Right lung (tissue), 5 donors: Measurements from ENCODE around the gene SEC16A. TPM values are rescaled to one million over a fixed set of nuclear protein-coding genes. Genes with fewer than 3 reads are reported as not detected.
A peak's percentile ranks its signal among the peaks of the same experiment; 100 is the strongest.

Experiments
- DNase-seq, 2 donors: peaks; one replicate each; pipeline ENCODE4 v3.0.0-alpha.2; 2013
- polyA plus RNA-seq, 5 donors: library from polyadenylated mRNA; unstranded; fragments of 120-200 nt; gene quantifications; one replicate each; pipeline versions ENCODE4 v1.2.1 to v1.2.3, GENCODE V29; 2013; ENCODE audit warnings: inconsistent platforms in 1 of 5, low replicate concordance in 1 of 5; ENCODE audit not compliant: insufficient read length in 5 of 5, insufficient read depth in 1 of 5

Gene SEC16A
- polyA plus RNA-seq, 5 donors: 42.9 to 65.9 (median 52.9) TPM

DNA sequence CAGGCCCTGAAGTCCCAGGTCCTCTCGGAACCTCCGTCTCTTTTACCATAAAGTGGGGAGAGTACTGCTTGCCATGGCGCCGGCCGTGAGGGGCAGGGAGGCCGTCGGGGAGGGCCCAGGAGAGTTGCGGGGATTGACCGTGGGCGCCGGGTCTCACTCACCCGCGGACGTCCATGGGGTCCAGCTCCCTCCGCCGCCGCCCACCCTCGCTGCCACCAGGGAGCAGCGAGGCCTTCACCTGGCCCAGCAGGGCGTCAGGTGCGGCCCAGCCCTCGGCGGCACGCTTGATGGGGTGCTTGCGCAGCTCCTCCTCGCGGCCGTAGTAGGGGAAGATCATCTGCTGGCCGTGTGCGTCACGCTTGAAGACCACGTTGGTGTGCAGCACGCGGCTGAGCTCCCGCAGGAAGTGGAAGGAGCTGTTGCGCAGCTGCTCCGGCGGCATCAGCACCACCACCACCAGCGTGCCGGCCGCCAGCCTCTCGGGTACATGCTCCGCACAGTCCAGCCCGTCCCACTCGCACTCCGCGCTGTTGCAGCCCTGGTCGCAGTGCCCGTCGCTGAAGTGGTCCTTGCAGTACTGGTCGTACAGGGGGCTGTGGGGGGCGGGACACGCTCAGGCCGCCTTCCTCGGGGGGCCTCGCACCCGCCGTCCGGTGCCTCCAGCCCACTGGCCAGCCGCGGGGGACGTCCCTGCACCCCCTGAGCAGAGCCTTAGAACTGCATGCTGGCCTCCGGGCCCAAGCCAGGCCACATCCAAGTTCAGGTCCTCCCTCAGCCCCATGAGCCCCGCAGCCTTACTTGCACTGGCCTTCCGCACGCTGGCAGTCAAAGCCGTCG, 21.9 kb upstream of the SEC16A start:
- DNase-seq: no peak

DNA sequence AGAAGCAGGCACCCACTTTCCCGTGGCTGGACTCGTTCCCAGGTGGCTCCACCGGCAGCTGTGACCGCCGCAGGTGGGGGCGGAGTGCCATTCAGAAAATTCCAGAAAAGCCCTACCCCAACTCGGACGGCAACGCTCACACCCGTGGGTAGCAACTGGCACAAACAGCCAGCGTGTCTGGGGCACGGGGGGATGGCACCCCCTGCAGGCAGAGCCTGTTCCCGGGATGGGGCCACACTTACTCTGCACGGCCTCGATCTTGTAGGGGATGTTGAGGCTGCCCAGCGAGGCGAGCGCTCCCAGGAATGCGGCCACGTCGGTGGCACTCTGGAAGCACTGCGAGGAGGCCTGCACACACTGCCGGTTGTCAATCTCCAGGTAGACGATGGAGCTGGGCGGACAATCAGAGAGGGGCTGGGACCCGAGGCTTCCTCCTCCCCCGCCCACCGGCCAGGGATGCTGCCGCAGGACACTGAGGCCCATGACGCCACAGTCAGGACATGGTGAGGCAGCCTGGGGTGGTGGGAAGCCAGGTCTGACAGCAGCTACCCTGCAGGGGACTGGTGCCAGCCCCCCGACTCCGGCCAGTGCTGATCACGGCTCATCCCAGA, 20.2 kb upstream of the SEC16A start:
- no peak for DNase-seq

DNA sequence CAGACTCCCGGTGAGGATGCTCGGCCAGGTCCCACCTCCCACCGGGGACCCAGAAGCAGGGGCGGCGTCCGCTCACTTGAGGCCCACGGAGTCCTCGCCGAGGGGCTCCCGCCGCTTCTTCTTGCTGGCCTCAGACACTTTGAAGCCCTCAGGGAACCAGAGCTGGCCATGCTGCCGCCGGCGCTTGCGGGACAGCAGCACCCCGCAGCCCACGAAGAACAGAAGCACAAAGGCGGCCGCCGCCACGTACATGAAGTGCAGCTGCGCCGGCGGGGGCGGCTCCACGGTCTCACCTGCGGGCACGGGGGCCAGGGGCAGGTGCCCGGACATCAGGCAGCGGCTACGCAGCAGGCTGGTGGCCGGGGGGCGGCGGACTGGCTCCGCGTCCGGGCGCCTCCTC, 19.4 kb upstream of the SEC16A start:
- DNase-seq: no peak

DNA sequence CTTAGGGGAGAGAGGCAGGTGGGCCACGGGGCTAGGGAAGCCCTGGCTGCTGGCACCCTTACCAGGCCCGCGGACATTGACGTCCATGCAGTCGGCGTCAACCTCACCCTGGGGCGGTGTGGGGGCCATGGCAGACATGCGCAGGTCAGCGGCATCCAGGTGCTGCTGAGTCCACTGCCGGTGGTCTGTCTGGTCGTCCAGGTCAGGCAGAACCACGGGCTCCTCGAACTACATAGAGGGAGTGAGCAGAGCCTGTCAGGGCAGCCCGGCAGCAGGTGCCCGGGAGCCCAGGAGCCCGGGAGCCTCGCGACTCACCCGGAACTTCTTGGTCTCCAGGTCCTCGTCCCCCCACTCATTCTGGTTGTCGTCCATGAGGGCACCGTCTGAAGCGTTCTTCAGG, 18.8 kb upstream of the SEC16A start:
- DNase-seq: no peak

DNA sequence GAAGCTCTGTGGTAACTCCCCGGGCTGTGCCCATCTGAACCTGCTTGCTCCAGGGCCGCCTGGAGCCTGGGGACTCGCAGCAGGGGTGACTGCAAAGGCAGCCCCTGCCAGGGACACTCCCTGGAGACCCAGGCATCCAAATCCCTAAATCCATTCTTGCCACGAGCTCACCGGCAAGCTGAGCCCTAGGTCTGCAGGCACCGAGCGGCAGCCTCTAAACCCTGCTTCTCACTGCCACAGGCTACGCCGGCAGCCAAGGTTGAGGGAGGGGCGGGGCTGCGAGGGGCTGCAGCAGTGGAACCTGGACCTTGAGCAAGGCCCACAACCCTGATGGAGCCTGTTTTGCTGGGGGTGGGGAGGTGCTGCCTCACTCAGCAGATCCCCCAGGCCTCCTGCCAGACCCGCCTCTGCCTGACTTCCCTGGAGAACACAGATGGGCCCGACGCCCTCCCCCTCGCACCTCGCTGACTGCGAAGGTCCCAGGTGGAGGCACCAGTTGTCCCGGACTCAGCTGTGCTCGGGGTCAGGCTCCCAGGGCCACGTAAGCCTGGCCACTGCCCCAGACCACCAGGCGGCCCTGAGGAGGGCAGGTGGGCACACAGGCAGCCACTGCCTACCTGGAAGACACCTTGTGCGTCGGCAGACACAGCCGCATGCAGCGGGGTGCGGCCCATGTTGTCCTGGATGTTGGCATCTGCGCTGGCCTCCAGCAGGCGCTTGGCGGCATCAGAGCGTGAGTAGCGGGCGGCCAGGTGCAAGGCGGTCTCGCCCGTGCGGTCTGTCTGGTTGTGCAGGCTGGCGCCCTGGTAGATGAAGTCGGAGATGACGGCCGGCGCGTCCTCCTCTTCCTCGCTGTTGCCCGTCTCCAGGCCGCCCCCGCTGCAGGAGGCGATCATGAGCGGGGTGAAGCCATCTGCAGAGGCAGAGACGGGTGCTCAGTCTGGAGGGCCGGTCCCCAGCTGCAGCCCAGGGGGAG, 17.4 kb upstream of the SEC16A start:
- no peak for DNase-seq

DNA sequence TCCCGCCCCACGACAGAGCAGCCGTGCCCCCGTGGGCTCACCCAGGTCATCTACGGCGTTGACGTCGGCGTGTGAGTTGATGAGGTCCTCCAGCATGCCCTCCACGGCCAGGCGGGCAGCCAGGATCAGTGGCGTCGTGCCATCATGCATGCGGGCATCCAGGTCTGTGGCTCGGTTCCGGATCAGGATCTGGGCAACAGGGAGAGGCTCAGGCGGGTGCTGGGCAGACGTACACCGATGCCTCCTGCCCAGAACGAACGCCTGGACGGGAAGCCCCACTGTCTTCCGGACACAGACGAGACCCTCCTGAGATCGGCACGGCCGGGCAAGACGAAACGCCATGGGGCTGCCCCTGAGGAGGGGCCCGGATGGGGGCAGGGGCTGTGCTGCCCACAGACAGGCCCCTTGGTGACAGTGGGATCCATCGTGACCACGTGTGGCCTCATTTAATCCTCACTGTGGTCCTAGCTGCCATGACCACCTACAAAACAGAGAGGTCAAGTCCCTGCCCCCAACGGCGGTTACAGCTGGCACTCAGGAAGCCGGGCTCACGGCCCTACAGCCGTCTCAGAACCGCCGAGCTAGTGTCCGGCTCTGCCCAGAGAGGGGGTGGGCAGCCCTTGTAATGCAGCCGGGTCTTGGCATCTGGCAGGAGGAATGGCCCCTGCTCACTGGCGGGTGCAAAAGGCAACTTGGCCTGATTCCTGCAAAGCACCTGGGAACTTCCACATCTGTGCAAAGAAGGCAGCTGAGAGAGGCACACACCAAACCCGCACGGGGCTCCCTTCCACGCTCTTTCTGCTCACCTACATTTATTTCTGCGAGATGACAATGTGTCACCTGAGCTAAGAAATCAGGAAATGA, 16.5 kb upstream of the SEC16A start:
- no peak for DNase-seq

DNA sequence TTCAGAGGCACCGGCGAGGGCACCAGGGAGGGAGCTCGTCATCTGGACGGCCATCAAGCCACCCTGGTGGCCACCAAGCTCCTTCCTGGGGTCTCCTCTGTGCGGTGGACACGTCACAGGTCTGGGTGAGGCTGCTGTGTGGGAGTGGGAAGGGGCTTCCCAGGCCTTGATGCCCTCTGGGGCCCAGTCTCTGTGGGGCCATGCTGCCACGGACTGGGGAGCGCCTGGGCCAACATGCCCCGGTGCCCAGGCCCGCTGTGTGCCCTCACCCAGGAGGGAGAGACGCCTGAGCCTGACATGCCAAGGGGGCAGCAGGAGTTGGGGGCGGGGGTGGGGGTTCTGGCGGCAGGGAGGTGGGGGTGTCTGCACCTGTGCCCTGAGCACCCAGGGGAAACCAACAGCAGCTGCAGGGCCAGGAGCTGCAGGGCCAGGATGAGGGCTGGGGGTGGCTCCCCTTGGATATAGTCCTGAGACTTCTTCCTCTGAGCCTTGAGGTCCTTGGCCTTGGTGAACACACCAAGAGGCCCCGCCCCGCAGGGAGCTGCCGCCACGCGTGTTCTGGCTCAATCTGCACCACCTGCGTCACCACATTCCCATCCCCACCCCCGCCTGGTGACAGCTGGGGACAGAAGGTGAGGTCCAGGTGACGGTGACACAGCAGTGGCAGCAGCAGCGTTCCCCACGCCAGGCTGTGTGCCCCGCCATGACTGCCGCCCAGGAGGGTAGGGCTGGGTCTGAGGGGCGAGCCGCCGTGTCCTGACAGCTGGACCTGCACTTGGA, 15.3 kb upstream of the SEC16A start:
- no peak for DNase-seq

DNA sequence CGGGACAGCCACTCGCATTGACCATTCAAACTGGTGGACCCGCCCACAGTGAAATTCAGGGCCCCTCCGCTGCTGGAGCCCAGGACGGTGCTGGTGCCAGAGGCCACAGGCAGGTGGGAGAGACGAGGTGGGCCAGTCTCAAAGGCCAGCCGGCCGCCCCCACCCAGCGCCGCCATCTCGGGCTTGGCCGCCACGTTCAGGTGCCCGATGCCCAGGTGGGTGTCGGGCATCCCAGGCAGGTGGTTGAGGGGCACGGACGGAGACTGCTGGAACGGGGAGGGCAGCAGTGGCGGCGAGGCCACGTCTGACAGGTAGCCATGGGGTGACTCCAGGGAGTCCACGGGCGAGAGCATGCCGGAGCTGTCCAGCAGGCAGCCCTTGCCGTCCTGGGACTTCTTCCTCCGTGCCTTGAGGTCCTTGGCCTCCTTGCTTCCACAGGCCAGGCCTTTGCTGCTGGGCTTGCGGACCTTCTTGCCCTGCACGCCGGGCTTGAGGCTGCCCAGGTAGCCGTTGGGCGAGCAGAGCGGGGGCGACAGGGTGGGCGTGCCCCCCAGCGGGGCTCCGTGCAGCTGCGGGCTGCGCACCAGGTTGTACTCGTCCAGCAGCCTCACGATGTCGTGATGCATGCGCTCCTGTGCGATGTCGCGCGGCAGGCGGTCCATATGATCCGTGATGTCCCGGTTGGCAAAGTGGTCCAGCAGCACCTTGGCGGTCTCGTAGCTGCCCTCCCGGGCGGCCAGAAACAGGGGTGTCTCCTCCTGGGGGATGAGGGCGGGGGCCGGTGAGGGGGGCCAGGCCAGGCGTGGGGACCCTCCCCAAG, 14.2 kb upstream of the SEC16A start:
- no peak for DNase-seq

DNA sequence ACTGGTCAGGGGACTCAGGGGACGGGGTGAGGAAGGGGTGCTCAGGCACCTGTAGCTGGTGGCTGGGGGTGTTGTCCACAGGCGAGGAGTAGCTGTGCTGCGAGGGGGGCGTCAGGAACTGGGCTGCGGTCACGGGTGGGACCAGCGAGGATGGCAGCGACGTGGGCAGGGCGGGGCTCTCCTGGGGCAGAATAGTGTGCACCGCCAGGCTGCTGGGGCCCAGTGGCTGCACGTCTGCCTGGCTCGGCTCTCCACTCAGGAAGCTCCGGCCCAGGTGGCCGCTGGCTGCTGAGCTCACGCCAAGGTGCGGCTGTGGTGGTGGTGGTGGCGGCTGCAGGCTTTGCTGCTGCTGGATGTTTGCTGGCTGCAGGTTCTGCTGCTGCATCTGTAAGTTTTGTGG, 13.3 kb upstream of the SEC16A start:
- no peak for DNase-seq

DNA sequence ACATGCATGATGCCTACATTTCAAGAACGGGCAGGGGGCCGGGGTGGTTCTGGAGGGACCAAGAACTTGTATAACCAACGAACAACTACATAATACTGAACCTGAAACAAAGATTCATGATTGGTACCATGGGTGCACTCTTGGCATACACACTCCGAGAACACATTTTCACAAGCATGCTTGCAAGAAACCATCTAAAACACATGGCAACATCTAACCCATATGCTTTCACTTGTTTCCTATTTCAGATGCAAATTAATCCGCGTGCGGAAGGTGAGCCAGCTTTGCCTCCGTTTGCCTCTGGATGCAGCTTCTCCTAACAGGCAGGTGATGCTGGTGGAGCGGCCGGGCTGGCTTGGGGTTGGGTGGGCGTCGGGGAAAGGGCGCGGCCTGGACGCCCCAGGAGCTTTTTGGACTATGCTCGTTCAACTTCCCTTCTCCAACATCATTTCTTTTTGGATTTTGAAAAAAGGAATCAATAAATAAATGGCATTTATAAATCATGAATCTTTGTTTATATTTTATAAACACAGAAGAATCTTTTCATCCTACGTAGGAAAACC, 12.5 kb upstream of the SEC16A start:
- DNase-seq: no peak

DNA sequence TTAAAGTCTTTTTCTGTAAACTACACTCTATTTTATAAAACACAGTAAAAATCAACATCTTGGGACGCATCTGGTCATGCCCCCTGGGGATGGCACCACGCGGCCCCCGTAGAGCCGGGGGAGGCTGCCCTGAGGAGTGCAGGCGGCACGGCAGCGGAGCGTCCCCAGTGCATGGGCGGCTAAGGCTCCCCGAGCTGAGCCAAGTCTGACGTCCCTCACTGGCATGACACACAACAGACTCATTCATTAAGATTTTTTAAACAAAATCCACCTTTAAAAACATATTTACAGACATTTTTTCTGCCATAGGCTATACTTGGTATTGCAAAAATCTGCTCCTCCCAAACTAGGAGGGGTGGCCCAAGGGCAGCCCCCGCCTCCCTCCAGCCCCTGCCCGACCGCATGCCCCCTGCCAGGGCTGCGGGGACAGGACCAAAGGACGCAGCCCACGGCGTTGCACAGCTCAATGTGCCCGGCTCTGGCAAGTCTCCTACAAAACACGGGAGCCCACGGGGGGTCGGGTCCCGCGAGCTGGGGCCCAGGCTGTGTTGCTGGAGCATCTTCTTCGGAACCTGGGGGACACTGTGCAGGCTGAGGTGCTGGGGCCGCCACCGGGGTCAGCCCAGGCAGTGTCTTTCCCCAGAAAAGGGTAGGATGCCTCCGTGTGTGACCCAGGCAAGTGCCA, 11.8 kb upstream of the SEC16A start:
- DNase-seq: no peak

DNA sequence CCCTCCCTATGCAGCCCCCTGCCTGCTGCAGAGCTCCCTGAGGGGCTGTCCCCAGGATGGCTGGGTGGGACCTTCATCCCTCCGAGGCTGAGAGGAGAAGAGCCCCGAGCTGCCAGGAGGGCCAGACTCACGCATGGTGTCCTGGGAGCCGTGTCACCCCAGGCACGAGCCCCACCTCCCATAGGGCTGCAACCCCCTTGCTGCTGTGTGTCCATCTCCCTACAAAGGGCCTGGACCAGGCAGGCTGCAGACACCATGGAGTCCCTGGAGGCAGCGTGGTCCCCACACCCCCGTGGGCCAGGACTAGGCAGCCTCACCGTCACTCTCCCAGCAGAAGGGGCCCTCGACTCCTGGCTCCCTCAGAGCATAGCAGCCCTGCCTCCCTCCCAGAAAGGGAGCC, 11.2 kb upstream of the SEC16A start:
- no peak for DNase-seq

DNA sequence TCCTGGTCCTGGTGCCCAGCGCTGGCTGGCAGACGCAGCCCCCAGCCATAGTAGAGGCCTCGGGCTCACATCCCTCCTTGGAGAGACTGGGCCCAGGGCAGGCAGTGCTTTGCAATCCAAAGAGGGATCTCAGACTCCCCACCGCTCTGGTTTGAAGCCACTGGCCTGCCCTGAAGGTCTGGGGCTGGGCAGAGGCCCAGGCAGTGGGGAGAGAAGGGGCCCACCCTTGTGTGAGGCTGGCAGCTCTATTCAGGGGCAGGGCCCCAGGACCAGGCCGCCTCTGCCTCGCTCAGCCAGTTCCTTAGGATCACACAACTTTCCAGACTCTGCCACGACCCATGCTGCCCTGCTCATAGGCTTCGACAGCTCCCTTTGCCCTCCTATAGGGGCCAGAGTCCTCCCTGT, 10.7 kb upstream of the SEC16A start:
- no peak for DNase-seq

DNA sequence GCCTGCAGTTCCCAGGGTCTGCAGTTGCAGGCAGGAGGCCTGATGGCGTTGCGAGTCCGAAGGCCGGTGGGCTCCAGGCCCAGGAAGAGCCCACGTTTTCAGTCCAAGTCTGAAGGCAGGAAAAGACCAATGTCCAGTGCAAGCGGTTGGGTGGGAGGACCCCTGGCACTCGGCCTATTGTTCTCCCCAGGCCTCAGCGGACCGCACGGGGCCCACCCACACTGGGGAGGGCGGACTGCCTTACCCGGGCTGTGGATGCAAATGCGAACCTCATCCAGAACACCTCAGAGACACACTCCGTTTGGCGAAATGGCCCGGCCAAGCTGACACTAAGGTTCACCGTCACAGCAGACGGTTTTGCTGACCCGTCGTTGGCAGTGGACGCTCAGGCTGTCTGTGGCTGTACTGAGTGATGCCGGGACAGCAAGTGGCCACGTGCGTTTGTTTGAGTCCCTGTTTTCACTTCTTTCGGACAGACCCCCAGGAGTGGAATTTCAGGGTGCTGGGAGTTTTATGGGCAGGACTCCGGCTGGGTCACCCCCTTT, 10.2 kb upstream of the SEC16A start:
- no peak for DNase-seq

DNA sequence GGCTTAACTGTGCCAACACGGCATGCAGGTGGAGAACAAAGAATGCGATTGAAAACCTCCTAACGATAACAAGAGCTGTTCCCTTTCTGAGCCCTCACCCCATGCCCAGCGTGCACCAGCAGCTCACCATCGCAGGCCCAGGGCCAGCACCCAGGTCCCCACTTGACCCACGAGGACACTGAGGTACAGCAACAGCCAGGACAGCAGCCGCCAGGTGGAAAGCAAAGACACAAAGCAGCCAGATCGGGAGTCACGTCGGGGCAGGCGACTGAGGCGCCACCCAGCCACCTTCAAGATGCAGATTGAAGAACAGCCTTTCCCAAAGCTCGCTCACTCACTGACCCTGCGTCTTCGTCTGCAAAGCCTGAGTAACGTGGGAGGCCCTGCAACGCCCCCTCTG, 6.9 kb upstream of the SEC16A start:
- no peak for DNase-seq

DNA sequence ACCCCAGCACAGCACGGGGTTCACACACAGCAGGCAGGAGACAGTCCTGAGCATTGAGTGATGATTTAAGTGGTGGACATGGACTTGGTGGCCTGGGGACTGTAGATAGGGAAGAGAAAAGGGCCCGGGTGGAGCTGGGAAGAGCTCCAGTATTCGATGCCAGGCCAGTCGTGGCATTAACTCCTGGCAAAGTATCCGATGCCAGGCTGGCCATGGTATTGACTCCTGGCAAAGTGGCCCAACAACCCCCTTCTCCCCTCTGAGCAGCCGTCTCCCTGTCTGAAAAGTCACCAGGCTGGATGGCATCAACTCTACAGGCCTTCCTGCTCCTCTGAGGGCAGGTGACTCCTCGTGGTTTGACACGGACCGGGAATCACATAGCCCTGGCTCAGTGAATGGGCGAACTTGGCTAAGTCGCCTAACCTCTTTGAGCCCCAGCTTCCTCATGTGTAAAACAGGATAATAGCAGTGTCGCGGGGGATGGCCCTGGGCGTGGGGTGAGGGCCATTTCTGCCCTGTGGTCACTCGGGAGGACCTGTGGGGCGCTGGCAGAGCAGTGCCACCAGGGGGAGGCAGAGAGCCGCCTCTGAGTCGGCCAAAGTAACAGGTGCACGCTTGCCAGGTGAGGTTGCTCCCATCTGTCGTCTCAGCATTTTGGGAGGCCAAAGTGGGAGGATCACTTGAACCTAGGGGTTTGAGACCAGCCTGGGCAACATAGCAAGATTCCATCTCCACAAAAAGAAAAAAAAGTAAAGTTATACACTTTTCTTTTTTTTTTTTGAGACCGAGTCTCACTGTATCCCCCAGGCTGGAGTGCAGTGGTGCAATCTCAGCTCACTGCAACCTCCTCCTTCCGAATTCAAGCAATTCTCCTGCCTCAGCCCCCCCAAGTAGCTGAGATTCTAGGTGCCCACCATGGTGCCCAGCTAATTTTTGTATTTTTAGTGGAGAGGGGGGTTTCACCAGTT, 5.7 kb upstream of the SEC16A start:
- DNase-seq: peak; percentile 25 to 40

DNA sequence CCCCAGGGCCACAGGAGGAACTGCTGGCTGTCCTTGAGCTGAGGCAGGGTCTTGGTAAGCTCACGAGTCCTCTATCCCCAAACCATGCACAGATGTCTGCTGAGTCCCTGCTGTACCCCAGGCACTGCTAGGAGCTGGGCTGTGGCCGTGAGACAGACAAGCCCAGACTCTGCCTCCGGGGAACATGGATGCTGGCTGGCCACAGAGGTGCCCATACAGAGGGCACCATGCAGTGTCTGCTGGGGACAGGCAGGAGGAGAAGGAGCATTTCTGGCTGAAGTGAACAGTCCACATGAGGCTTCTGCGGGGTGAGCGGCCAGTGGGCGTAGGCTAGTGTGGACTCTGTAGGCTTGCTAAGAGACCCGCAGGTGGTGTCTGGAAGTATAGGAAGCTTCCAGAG, 4.8 kb upstream of the SEC16A start:
- no peak for DNase-seq
